ENCODE data around the gene RECK. TPM values are rescaled to one million over a fixed set of nuclear protein-coding genes. Genes with fewer than 3 reads are reported as not detected.
"Not testable (repeated sequence)": the region's sequence is repeated elsewhere in the genome, so short reads cannot be mapped to it uniquely, and the experiment has no call there.

RECK gene
- total RNA-seq, 1 donor from 2014 or later = 7.5 TPM

DNA sequence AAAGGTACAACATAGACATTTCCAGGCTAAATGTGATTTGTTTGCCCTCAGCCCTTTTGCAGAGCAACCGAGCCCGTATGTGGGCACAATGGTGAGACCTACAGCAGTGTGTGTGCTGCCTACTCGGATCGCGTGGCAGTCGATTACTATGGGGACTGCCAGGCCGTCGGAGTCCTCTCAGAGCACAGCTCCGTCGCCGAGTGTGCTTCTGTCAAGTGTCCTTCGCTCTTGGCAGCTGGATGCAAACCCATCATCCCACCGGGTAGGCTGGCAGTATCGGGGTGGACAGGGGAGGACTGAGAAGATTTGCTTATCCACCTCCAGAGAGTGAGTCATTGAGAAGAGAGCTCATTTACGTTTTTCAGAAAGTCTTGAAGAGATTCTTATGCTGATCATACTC is 82.0 kb downstream of the RECK start:
- no peak for DNase-seq

DNA sequence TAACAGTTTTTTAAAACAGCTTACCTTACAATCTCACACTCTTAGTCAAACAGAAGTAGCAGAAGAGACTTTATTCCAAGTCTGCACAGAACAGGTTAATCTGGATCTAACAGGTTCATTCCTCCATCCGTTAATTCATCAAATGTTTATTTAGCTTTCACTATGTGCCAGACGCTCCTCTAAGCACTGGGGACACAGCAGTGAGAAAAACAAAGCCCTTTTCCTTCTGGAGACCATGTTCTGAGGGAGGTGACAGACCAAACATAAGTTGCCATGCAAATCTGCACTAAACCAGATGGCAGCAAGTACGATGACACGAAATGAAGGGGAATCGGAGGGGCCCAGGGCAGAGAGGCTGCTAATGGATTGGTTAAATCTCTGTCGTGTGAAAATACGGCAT is 82.8 kb downstream of the RECK start:
- no peak for DNase-seq

DNA sequence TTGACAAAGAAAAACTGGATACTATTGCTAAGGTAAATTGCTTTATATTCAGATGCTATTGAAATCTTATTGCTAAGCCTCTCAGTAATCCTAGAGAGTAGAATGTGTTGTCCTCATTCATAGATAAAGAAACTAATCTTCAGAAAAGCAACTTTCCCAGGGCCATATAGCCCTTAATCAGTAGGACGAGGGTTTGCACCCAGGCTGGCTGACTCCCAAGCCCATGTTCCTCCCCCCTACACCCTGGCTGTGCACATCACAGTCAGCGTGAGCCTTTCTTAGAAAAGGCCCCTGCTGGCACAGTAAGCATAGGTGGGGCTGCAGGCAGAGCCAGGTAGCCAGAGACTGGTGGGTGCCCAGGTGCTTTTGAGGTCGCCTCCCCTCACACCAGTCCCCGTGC is 84.0 kb downstream of the RECK start:
- DNase-seq = no peak

DNA sequence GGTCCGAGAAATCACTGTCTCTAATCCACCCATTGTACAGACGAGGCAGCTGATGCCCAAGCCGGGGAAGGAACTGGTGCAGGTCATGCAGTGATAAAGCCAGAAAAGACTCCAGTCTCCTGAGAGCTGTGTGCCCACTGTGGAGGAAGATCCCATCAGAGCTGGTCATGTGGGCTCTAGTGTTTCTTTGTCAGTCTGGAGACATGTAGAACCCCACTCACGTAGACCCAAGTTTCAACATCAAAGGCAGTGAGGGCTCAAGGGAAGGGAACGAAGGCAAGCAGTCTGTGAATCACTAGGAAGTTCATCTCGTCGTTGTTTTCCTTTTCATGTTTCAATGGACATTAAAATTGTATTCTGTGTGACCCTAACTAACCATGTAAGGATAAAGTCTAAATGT is 85.3 kb downstream of the RECK start:
- DNase-seq = no peak

DNA sequence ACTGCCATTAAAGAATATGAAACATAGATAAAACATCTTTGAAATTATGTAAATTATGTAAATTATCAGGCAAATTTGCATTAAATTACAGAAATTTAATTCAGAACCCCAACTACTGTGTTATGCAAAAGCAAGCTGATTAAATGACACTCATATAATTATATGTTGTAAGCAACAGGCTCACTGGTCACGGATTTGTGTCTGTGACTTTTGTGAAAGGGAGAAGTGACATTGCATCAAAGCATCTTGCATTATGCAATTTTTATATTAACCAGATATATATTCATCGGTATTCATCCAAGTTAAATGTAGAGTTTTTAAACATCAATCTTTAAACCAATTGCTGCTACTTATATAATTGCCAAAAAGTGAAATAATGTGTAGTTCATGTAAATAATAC is 86.8 kb downstream of the RECK start:
- no peak for DNase-seq

DNA sequence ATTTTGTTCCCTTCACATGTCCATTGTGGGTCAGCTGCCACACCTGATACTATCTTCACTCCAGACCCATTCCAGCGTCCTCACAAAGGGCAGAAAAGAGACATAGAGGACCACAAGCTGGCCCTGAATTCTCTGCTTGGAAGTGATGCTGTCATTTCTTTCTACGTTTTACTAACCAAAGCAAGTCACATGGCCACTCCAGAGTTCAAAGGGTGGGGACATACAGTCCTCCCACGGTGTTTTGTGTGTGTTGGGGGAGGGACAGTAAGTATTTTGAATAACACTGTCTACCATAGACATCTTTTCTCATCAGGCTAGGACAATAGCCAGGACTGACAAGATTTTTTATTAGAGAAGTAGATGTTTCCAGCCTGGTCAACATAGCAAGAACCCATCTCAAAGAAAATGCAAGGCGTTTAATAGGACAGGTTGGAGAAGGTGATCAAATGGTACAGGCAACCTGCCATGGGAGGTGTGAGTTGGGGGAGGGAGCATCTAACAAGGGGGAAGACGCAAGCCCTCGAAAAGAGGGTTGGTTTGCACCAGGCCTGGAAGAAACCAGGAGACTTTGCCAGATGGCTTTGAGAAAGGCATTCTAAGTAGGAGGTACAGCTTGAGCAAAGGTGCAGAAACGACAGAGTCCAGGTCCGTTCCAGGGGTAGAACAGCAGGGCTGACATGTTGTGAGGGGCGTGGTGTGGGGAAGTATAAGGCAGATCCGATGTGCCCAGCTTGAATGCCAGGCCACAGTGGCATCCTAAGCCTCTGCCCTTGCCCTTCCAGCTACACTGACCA is 88.5 kb downstream of the RECK start:
- DNase-seq = no peak

DNA sequence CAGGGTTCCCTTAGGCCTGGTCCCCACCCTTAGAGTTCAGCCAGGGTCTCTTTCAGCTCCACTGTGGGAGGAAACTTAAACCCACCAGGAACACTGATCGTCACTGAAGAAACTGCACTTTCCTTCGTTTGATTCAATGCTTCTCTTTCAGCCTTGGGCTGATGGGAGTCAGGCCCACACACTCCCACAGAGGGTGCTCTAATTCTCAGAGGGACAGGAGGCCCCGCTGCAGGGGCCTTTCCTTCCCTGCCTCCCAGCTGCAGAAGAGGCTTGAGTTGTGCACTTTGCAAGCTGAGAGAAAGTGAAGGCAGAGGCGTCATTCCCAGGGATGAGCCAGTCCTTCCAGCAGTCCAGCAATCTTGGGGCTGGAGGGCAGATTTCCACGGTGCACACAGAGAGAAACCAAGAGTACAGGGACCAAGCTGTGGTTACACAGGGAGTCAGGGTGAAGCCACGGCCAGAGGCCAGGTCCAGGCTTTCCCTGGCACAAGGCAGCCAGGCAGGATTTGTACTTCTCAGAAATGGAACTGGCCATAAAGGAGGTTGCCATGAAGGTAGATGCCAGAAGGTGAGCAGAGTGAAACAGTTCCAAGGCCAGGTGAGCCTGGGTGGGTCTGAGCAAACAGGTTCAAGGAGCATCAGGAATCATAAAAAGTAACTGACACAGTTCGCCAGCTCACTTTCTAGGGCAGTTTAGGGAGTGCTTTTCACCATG is 89.5 kb downstream of the RECK start:
- no peak for DNase-seq

DNA sequence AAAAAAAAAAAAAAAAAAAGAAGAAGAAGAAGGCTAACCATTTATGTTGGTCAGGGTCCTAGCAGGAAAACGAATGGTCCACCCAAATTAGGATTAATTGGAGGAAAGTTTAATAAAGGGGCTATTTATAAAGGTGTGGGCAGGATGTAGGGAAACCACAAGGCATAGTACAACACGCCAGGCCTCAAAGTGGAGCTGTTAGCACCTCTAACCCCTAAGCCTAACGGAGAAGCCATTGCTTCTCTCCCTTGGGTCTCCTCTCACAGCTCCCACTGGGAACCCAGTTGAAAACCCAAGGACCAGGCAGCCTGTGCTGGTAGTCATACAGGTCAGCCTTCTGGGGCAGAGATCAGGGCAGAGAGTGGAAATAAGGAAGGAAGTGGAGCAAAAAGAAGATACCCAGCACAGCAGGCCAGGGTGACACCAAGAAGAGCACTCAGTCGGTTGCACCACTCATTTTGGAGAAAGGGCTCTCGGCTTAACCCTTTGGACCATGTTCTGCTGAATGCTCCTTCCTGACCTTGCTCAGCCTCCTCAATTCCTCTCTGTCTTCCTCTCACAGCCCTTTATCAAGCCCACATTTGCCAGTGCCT is 91.0 kb downstream of the RECK start:
- DNase-seq = no peak

DNA sequence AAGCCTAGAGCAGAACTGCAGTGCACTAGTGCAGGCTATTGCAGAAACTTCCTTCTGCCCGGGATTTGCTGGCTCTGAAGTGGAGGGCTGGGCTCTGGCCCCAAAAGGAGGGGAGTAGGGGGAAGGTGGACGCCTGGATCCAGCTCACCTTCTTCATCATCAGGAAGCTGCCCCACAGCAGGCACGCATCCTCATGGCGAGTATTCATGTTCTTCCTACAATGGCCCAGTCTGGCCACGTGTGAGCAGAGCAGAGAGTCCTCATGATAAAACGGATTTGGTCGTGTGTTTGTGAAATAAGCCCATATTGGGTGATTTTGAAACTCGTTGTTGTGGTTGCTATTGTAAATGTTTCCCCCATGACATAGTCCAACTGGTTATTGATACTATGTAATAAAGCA is 91.6 kb downstream of the RECK start:
- no peak for DNase-seq

DNA sequence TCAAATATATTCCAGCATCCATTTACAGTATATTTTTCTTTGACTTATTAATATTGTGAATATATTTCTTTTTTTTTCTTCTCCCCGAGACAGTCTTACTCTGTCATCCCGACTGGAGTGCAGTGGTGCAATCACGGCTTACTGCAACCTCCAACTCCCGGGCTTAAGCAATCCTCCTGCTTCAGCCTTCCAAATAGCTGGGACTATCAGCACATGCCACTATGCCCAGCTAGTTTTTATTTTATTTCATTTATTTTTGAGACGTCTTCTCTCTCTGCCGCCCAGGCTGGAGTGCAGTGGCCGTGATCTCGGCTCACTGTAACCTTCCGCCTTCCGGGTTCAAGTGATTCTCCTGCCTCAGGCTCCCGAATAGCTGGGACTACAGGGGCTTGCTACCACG is 92.4 kb downstream of the RECK start:
- DNase-seq = no peak

DNA sequence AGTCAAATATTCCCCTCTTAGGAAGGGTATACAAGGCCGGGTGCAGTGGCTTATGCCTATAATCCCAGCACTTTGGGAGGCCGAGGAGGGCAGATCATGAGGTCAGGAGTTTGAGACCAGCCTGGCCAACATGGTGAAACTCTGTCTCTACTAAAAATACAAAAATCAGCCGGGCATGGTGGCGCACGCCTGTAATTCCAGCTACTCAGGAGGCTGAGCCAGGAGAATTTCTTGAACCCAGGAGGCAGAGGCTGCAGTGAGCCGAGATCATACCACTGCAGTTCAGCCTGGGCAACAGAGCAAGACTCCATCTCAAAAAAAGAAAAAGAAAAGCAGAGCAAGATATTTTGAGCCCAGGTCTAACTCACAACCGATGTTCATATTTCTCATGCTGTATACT is 95.0 kb downstream of the RECK start:
- not testable (repeated sequence) for DNase-seq

DNA sequence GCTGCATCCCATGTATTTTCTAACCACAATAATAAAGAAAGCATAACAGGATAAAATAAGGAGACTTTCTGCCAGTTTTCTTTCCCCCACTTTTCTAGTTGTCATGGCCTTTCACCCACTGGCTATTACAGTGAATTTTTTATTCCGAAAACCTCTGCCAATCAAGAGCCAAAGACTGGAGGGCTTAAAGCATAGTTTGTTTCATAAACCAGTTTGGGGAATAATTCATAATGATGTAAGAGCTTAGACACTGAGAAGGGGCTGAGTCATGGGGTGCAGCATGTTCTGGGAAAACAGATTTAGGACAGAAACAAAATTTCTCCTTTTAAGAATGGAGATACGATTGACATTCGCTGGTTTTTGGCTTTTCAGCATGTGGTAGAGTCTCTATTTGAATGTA is 95.4 kb downstream of the RECK start:
- no peak for DNase-seq

DNA sequence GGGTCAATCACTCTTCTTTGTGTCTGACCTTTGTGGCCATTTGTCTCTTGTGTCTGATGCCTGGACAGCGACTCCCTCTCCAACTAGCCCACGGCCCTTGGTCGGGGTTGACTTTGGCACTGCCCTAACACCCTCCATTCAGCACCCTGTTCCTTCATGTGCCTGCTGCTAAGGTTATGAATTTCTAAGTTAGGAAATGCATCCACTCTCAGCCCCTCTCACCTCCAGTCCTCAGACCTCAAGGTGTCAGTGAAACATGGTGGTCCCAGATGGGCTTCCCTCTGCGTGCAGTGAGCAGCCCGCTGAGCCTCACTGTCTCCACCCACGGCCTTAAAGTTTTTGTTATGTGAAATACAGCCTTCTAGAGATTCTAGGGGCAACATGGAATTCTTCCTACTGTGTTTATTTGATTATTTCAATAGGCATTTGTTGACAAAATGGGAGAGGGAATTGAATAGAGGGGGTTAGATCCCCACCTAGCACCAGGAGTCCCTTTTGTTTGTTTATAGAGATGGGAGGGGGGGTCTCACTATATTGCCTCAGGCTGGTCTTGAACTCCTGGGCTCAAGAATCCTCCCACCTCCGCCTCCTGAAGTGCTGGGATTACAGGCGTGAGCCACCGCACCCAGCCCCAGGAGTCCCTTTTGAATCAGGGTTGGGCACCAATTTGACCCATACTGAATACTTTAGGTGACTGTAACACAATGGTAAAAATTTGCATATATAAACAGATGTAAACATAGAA is 98.2 kb downstream of the RECK start:
- no peak for DNase-seq

DNA sequence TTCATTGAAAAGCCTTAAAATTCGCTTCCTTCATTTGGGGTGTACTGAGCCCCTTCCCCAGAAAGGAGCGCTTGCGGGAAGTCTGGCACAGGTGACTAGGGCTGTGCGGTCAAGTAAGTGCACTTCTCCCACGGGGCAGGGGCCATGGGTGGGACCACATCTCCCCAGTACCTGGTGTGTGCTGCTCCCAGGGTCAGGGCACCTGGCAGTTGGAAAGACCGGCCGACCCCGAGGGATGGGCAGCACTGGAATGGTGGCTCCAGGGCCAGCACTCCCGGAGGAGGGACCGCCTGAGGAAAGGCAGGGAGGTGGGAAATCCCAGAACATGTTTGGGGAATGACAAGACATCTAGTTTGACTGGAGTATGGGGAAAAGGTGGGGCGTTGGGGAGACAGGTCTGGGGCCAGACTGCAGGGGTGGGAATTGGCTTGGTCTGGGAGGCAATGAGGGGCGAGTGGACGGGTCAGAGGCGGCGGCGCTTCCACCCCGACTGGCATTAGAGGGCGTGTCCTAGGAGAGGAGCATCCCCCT is 99.1 kb downstream of the RECK start:
- no peak for DNase-seq

DNA sequence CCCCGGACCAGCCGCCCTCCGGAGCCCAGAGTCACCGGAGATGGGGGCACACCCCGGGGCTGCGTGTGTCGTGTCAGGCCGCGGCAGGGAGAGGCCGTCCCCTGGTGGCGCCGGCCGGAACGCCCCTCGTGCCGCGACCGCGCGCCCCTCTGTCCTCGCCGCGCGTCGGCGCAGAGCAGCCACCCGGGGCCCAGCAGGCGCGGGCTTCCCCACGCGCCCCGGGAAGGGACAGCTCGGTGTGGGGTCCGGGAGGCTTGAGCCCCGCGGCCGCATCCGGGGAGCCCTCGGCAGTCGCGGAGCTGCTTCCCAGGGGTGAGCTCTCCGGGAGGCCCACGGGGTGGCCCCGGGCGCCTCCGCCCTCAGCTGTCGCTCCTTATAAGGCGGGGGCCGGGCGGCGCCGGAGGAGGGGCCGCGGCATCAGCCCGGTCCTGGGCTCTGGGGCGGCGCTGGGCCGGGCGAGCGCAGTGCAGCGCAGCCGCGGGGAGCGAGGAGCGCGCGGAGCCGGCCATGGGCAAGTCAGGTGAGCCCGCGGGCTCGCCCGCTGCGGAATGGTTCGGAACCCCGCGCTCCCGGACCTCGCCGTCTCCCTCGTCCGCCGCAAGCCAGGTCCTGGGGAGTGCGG is 99.7 kb downstream of the RECK start, which contains the start of gene GLIPR2:
GLIPR2 (plus strand) TSS at position 462 of the 622 bp plus-strand sequence; CDS start at position 508, 46 bp downstream.
- peak; percentile 67 for DNase-seq

DNA sequence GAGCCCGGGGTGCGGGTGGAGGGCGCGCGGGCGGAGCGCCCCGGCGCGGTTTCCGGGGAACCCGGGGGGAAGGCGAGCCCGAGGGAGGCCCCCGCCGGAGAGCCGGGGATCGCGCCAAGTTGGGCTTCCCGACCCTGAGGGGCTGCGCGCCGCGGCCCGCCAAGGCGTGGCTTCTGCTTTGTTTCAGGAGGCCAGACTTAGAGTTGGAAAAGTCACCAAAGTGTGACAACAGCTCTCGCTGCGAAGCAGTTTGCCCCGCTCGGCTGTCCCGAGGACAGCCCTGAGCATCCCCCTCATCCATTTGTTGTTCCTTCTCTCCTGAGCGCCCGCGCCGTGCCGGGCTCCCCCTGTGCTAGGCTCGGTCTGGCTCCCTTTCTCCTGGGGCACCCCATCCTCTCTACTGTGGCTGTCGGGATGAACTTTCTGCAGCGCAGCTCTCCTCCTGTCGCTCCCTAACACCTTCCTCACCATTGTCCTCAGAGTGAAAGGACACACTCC is 100.2 kb downstream of the RECK start:
- no peak for DNase-seq

DNA sequence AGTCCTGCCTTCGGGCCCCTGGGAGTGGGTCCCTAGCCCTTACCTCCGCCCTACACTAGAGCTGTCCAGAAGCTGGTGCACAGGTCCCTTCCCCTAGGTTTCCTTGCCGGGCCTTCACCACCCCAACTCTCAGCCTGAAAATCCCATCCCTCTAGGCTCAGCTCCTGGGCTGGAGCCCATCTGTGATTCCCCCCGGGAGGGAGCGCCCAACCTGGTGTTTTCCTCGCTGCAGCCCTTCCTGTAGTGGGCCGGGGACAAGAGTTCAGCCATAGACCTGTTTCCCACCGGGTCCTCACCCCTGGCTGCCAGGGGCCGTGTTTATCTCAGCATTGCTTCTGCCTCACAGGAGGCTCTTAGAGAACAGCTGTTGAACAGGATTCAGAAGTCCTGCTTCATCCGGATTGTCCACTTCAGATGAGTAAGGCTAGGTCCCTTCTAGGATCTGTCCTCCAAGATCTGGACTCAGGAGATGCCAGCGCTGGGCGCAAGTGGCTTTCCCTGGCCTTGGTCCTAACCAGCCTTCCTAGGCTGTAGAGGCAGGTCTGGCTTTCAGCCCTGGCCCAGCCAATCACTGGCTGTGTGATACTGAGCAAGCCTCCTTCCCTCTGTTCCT is 100.8 kb downstream of the RECK start:
- peak; percentile 20 for DNase-seq

DNA sequence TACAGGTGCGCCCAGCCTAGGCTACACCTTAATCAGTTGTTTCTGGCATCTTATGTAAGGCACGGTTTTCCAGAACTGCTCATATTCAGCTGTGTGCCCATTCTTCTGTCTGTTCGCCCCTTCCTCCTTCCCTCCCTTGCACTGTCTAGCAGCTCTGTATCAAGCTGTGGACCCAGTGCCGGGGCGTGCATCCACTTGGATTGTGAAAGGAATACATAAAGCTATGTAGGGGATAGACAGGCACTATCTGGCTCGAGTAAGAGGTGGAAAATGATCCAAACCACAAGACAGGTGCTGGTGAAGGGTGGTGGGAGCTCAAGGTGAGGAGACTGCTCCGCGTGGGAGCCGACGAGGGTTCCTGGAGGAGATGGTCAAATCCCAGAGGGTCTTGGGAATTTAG is 101.8 kb downstream of the RECK start:
- no peak for DNase-seq

DNA sequence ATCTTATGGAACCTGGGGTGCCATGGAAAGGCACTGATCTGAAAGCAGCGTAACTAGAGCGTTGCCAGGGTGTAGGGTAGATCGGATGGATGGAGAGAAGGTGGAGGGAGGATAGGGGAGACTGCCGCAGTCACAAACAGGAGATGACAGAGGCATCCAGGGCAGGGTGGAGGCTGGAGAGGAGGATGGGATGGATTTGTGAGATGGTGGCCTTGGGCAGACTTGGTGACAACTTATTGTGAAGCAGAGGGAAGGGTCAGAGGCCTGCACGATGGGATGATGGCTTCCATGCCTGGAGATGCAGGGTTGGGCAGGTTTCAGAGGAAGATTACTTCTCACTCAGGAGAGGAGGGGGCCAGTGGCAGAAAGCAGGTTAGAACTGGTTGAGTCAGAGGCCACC is 102.2 kb downstream of the RECK start:
- no peak for DNase-seq

DNA sequence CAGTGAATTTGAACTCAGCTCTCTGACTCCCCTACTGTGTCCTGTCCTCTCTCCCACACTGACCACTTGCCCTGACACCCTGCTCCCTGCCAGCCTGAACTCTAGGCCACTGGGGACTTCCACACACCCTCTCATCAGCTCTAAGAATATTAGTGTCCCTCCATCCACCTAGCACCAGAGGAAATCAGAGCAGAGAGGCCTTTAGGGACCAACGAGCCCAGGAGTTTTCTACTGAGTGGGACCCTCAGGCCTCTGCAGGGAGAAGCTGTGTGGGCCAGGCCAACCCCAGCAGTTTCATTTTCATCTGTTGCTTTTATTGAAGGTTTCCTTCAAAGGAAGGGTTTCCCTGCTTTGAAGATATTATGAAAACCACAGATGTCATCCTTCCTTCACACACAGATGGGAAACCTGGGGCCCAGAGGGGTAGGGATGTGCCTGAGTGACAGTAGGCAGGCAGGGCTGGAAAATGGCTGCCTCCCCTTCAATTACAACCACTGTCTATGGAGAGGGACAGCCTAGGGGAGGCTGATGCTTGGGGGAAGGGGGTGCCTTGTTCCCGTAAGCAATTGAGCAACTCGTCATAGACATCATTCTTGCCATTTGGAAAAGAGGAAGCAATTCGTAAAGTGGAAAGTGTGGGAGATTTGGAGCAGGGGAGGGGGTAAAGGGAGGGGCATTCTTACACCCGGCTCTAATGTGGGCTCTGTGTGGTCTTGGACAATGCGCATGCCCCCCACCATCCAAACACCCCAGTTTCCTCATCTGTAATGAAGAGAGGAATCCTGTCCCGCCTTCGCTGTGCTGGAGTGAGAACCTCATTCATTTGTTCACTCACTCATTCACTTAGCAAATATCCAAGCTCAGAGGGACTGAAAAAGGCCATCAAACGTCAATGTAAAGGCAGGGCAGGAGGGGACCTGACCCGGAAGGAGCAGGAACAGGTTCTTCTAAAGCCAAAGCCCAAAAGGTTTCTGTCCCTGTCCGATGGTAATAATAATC is 103.7 kb downstream of the RECK start:
- DNase-seq = no peak
